RWPE2 (cell line): ENCODE data around the gene ARNT2.

Source experiments
- ATAC-seq: fragments of 200-7000 bp; cut with Tn5 transposase; 3 replicates; pipeline ENCODE4 v1.9.1; 2021; ENCODE audit warnings: low read depth
- DNase-seq: peaks from one replicate; pipeline ENCODE4 v3.0.0-alpha.2; 2020; ENCODE audit warnings: low spot score
- H3K27ac ChIP-seq: fragments of 450-650 bp; 2 replicates; pipeline ENCODE4 v1.5.1; 2017; ENCODE audit warnings: mild to moderate bottlenecking; ENCODE audit not compliant: poor library complexity, severe bottlenecking
- H3K27me3 ChIP-seq: fragments of 250-450 bp; sonication (Bioruptor Pico); 2 replicates; pipeline ENCODE4 v1.5.1; 2021; ENCODE audit warnings: mild to moderate bottlenecking, moderate library complexity; ENCODE audit not compliant: insufficient read depth, poor library complexity, severe bottlenecking
- H3K36me3 ChIP-seq: fragments of 250-450 bp; sonication (Bioruptor Pico); 2 replicates; pipeline ENCODE4 v1.5.1; 2020; ENCODE audit warnings: low read depth, mild to moderate bottlenecking, moderate library complexity
- H3K4me1 ChIP-seq: fragments of 250-450 bp; sonication (Bioruptor Pico); 2 replicates; pipeline ENCODE4 v1.5.1; 2021; ENCODE audit warnings: mild to moderate bottlenecking, moderate library complexity; ENCODE audit not compliant: insufficient read depth, poor library complexity, severe bottlenecking
- H3K4me3 ChIP-seq: fragments of 250-450 bp; sonication (Bioruptor Pico); 2 replicates; pipeline ENCODE4 v1.5.1; 2021; ENCODE audit warnings: mild to moderate bottlenecking, moderate library complexity; ENCODE audit not compliant: severe bottlenecking
- H3K9me3 ChIP-seq: fragments of 250-450 bp; sonication (Bioruptor Pico); 2 replicates; pipeline ENCODE4 v1.5.1; 2021; ENCODE audit warnings: mild to moderate bottlenecking, moderate library complexity; ENCODE audit not compliant: severe bottlenecking
- CTCF ChIP-seq: fragments of 450-650 bp; IDR thresholded peaks from one replicate; pipeline ENCODE4 v1.5.1; 2017; ENCODE audit warnings: mild to moderate bottlenecking, moderate library complexity; ENCODE audit not compliant: poor library complexity, severe bottlenecking

Gene ARNT2

DNA sequence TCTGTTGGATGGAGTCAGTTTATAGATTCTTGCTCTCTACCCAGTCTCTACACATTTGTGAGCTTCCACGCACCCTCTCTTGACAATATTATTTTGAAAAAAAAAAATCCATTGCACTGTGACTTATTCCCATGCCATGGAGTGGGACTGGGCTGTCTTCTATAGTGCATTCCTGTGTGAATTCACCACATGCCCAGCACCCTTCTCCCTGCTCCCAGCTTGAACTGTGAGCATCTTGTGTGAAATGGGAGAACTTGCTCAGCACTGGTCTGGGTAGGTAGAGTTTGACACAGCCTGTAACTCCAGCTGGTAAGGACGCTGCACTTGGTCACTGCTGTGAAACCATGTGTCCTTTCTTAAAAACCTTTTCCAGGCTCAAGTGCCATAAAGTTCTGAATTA lies 91.9 kb downstream of the ARNT2 start:
- Histone ChIP-seq H3K4me1 (peaks cover 18% of the 10 kb centered on the region), H3K27me3 (no peaks in the 10 kb centered on the region), H3K27ac (no peak overlapping the region), H3K36me3 (no peaks in the 10 kb centered on the region), H3K9me3 (no peaks in the 10 kb centered on the region), H3K4me3 (no peak overlapping the region)
- no peak for TF ChIP-seq CTCF
- no peak for DNase-seq
- ATAC-seq, result no peak

DNA sequence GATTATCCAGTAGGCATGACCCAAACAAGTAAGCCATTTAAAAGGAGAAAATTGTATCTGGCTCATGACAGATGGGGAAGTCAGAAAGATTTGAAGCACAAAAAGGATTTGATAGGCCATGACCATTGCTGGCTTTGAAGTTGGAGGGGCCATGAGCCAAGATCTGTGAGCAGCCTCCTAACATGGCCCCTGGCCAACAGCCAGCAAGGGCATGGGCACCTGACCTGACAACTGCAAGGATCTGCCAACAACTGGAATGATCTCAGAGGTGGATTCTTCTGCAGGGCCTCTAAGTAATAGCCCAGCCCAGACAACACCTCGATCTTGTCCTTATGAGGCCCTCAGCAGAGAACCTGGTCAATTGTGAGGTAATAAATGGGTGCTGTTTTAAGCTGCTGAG lies 93.0 kb downstream of the ARNT2 start:
- no peak for ATAC-seq
- H3K27ac ChIP-seq, result no peak overlapping the region
- no peaks in the 10 kb centered on the region for H3K36me3 ChIP-seq
- H3K4me1 ChIP-seq, result peaks cover 18% of the 10 kb centered on the region
- H3K4me3 ChIP-seq, result no peak overlapping the region
- no peaks in the 10 kb centered on the region for H3K27me3 ChIP-seq
- no peaks in the 10 kb centered on the region for H3K9me3 ChIP-seq
- DNase-seq, result no peak
- no peak for TF ChIP-seq CTCF

DNA sequence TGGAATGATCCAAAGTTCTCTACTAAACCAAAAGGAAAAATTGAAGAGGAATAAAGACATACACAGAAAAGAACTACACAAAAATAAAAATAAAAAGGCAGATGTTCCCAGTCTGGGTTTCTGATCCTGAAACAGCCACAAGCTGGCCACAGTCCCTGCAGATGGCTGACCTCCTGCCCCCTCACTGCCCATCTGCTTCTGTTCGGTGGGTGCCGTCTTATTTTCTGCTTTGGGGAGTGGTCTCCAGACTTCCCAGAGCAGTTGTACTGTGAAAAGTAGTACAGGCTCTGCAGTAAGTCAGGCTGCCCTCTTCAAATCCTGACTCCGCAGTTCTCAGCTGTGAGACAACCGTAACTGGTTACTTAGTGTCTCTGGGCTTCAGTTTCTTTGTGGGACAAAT lies 94.5 kb downstream of the ARNT2 start:
- H3K27me3 ChIP-seq, result no peaks in the 10 kb centered on the region
- TF ChIP-seq CTCF, result no peak
- no peak overlapping the region for H3K4me3 ChIP-seq
- ATAC-seq, result no peak
- DNase-seq, result no peak
- H3K9me3 ChIP-seq, result no peaks in the 10 kb centered on the region
- no peak overlapping the region for H3K27ac ChIP-seq
- H3K4me1 ChIP-seq, result peaks cover 16% of the 10 kb centered on the region
- no peaks in the 10 kb centered on the region for H3K36me3 ChIP-seq

DNA sequence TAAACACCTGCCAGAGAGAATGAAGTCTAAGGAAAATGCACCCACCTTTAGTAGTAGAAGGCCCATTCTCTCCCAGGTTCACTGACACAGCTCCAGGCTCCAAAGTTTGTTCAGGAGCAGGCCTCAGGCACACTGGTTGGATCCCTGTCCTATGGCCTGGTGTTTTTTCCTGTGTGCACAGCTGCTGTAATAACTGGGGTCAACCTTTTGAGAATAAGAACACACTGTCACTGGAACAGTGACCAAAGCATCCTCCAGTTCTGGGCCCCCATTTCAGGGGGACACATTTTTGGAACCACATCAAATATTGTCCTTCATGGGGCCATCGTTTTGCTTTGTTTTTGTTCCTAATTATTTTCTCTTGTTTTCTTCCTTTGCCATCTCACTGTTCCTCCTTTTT lies 95.8 kb downstream of the ARNT2 start:
- peaks cover 2% of the 10 kb centered on the region for H3K4me1 ChIP-seq
- no peaks in the 10 kb centered on the region for H3K27me3 ChIP-seq
- no peak overlapping the region for H3K27ac ChIP-seq
- no peak for TF ChIP-seq CTCF
- no peak for DNase-seq
- ATAC-seq, result no peak
- no peaks in the 10 kb centered on the region for H3K36me3 ChIP-seq
- no peak overlapping the region for H3K4me3 ChIP-seq
- no peaks in the 10 kb centered on the region for H3K9me3 ChIP-seq

- Histone ChIP-seq H3K9me3 (no peaks in the 10 kb centered on the region), H3K4me3 (no peak overlapping the region), H3K36me3 (no peaks in the 10 kb centered on the region), H3K27ac (no peak overlapping the region), H3K27me3 (no peaks in the 10 kb centered on the region), H3K4me1 (no peaks in the 10 kb centered on the region)
- TF ChIP-seq CTCF, result no peak
- DNase-seq (no peak), ATAC-seq (no peak)
Measured at GRCh38 chr15:80501476-80501875, 97.3 kb downstream of the ARNT2 start.
